Activated B cell treated with CpG ODN at 0.5 μM for 24 hours (primary cell): ENCODE measurements around the gene SEC61B. TPM values are rescaled to one million over a fixed set of nuclear protein-coding genes. Genes with fewer than 3 reads are reported as not detected.

Source experiments
- ATAC-seq: fragments of 200-7000 bp; cut with Tn5 transposase; one replicate; pipeline ENCODE4 v1.10.0; 2021; ENCODE audit warnings: low read depth, mild to moderate bottlenecking, moderate library complexity
- CTCF ChIA-PET: fragments of 350-600 bp; sonication (Branson Sonifier 250); formaldehyde crosslinking; loops from one replicate; lab custom pipeline; 2021; ENCODE audit warnings: antibody characterized with exemption; lab: Charles Lee
- POLR2A ChIA-PET: fragments of 350-600 bp; sonication (Branson Sonifier 250); formaldehyde crosslinking; loops from one replicate; lab custom pipeline; 2021; ENCODE audit warnings: antibody characterized with exemption; lab: Charles Lee
- DNase-seq: peaks from one replicate; pipeline ENCODE4 v3.0.0; 2022
- H3K27ac Mint-ChIP-seq: one replicate; pipeline ENCODE4 v1.8.0; 2020; ENCODE audit warnings: mixed read lengths
- H3K27me3 Mint-ChIP-seq: one replicate; pipeline ENCODE4 v1.8.0; 2021; ENCODE audit warnings: mixed read lengths
- H3K36me3 Mint-ChIP-seq: one replicate; pipeline ENCODE4 v1.8.0; 2021; ENCODE audit warnings: low read depth, mixed read lengths
- H3K4me1 Mint-ChIP-seq: one replicate; pipeline ENCODE4 v1.8.0; 2021; ENCODE audit warnings: mixed read lengths
- H3K4me3 Mint-ChIP-seq: one replicate; pipeline ENCODE4 v1.8.0; 2020; ENCODE audit warnings: mild to moderate bottlenecking, mixed read lengths
- H3K9me3 Mint-ChIP-seq: one replicate; pipeline ENCODE4 v1.8.0; 2020; ENCODE audit warnings: mixed read lengths
- intact Hi-C: fragments of 100-400 bp; cut with micrococcal nuclease; formaldehyde crosslinking; loops from one replicate; pipeline ENCODE4 v1.15.1; 2024
- total RNA-seq: library from RNA; stranded (reverse); gene quantifications from 2 replicates; pipeline ENCODE4 v1.2.3, GENCODE V29; 2022
- TF ChIP-seq, protein P1 (sequence below): fragments of 200-600 bp; IDR thresholded peaks from one replicate; pipeline ENCODE4 v1.8.0; 2022; ENCODE audit warnings: antibody characterized with exemption, mild to moderate bottlenecking

The SEC61B gene
- total RNA-seq, 1 donor from 2014 or later, result 200 TPM

DNA sequence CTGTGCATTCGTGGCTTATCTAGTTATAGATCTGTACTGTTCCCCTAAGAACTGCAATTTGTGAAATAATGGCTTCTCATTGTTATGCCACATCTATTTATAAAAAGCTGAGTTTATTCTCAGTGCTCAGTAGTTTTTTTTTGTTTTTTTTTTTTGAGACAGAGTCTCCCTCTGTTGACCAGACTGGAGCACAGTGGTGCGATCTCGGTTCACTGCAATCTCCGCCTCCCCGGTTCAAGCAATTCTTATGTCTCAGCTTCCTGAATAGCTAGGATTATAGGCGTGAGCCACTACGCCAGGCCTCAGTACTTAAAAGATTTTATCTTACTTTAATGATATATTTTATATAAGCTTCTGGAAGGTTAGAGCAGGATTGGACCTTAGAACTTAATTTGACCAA lies 19.0 kb downstream of the SEC61B start:
- TF ChIP-seq, protein P1, sequence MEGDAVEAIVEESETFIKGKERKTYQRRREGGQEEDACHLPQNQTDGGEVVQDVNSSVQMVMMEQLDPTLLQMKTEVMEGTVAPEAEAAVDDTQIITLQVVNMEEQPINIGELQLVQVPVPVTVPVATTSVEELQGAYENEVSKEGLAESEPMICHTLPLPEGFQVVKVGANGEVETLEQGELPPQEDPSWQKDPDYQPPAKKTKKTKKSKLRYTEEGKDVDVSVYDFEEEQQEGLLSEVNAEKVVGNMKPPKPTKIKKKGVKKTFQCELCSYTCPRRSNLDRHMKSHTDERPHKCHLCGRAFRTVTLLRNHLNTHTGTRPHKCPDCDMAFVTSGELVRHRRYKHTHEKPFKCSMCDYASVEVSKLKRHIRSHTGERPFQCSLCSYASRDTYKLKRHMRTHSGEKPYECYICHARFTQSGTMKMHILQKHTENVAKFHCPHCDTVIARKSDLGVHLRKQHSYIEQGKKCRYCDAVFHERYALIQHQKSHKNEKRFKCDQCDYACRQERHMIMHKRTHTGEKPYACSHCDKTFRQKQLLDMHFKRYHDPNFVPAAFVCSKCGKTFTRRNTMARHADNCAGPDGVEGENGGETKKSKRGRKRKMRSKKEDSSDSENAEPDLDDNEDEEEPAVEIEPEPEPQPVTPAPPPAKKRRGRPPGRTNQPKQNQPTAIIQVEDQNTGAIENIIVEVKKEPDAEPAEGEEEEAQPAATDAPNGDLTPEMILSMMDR, result no peak
- H3K27ac Mint-ChIP-seq, result no peak overlapping the region
- ChIA-PET CTCF (interaction anchor here (1.0 to 2.7 kb wide), 2 partner anchors 9 to 57 kb away, joined by 3 to 19 read pairs; no protein-coding TSS in a partner anchor), POLR2A (interaction anchor here (0.7 to 2.5 kb wide), 6 partner anchors 9 to 60 kb away, joined by 3 to 11 read pairs (median 3); no protein-coding TSS in a partner anchor)
- no peak overlapping the region for H3K4me3 Mint-ChIP-seq
- peaks cover 13% of the 10 kb centered on the region for H3K36me3 Mint-ChIP-seq
- no peak for ATAC-seq
- H3K4me1 Mint-ChIP-seq, result peaks cover 69% of the 10 kb centered on the region
- no peaks in the 10 kb centered on the region for H3K9me3 Mint-ChIP-seq
- H3K27me3 Mint-ChIP-seq, result no peaks in the 10 kb centered on the region
- no peak for DNase-seq
- intact Hi-C loops, result no loop called here

DNA sequence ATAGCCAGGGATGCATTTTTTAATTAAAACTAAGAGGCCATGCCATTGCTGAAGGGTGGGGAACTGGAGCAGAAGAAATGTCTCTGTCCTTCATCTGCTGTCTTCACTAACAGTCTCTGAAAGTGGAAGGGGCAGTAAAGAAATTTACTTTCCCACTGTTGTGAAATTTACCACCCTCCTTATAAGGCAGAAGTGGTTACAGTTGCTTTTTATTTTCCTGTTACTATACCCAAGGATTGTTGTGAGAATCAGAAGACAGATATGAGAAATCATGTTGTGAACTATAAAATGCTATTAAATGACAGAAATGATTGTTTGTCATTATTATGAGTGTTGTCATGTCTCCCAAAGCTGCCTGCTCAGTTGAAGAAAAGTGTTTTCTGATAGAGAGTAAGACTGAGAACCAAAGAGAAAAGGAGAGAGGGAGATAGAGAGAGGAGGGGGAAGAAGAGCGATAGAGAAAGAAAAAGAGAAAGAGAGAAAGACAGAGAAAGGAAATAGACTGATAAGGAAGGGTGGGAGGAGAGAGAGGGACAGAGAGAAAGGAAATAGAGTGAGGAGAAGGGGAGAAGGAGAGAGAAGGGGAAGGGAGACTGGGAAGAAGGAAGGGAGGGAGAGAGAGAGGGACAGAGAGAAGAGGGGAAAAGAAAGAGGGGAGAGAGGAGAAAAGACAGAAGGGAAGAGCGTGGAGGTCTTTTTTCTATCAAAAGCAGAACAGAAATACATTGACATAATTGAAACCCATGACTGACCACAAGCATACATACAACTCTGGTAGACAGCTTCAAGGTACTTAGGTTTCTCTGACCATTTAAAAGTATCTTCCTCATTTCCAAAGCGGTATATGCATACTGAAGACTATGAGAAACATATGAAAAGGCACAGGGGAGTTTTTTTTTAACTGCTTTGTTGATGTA lies 22.5 kb downstream of the SEC61B start:
- H3K4me3 Mint-ChIP-seq, result peak overlapping the region; percentile 55
- peak; percentile 92 for ATAC-seq
- H3K27ac Mint-ChIP-seq, result peak overlapping the region; percentile 95
- H3K9me3 Mint-ChIP-seq, result no peaks in the 10 kb centered on the region
- H3K4me1 Mint-ChIP-seq, result peaks cover 51% of the 10 kb centered on the region
- ChIA-PET CTCF (interaction anchor here (1.7 to 2.5 kb wide), 3 partner anchors 10 to 60 kb away, joined by 6 to 13 read pairs (median 12); no protein-coding TSS in a partner anchor), POLR2A (interaction anchor here (0.6 to 3.9 kb wide), 15 partner anchors 9 to 737 kb away, joined by 3 to 22 read pairs (median 4); partner anchors contain the start of genes ALG2, NR4A3 and SEC61B)
- peaks cover 6% of the 10 kb centered on the region for H3K36me3 Mint-ChIP-seq
- H3K27me3 Mint-ChIP-seq, result no peaks in the 10 kb centered on the region
- intact Hi-C loops, result loop anchor here (1.0 kb wide), 2 partner anchors 8 to 9 kb away; no protein-coding TSS in a partner anchor
- DNase-seq, result no peak
- TF ChIP-seq, protein P1, result no peak

DNA sequence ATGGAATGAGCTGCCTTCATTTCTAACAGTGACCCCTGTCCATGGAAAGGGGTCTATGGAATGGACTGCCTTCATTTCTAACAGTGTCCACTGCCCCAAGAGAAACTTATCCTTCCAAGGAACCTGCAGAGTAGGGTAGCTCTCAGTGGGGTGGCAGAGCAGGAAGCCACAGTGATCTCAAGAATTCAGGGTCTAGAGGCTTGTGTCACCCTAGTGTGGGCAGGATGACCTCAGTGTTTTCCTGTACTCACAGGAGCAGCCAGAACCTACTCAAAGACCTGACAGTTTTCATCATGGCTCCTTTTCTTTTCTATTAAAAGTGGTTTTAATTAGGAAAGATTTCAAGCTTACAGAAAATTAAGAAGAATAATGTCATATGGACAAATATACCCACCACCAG lies 27.5 kb downstream of the SEC61B start:
- no peaks in the 10 kb centered on the region for H3K9me3 Mint-ChIP-seq
- intact Hi-C loops, result loop anchor here (5.0 kb wide), 1 partner anchor 413 kb away; no protein-coding TSS in a partner anchor
- ChIA-PET CTCF (no interaction called here), POLR2A (interaction anchor here (0.7 kb wide), 1 partner anchor 18 kb away, joined by 5 read pairs; no protein-coding TSS in a partner anchor)
- H3K4me3 Mint-ChIP-seq, result no peak overlapping the region
- H3K4me1 Mint-ChIP-seq, result peaks cover 50% of the 10 kb centered on the region
- no peak overlapping the region for H3K27ac Mint-ChIP-seq
- H3K36me3 Mint-ChIP-seq, result peaks cover 2% of the 10 kb centered on the region
- TF ChIP-seq, protein P1, result no peak
- DNase-seq (no peak), ATAC-seq (no peak)
- H3K27me3 Mint-ChIP-seq, result no peaks in the 10 kb centered on the region

DNA sequence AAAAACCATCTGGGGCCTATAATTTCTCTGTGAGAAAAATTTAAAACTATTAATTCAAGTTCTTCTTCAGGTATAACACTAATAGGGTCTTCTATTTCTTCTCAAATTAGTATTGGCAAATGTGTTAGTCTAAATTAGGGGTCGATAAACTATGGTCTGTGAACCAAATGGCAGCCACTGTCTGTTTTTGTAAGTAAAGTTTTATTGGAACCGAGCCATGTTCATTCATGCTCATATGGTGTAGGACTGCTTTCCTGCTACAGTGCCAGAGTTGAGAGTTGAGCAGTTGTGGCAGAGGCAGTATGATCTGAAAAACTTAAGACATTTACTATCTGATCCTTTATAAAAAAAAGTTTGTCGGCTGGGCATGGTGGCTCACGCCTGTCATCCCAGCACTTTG lies 29.1 kb downstream of the SEC61B start:
- TF ChIP-seq, protein P1, result no peak
- peaks cover 47% of the 10 kb centered on the region for H3K4me1 Mint-ChIP-seq

More for the DNA sequence above, 29.1 kb downstream of the SEC61B start:
- Mint-ChIP-seq H3K27ac (no peak overlapping the region), H3K27me3 (no peaks in the 10 kb centered on the region), H3K36me3 (peaks cover 2% of the 10 kb centered on the region), H3K4me3 (no peak overlapping the region), H3K9me3 (no peaks in the 10 kb centered on the region)
- ATAC-seq (no peak), DNase-seq (no peak)
- intact Hi-C loops, result loop anchor here (5.0 kb wide), 1 partner anchor 411 kb away; no protein-coding TSS in a partner anchor
- ChIA-PET POLR2A (no interaction called here), CTCF (no interaction called here)
